ENCODE measurements around the gene ONECUT1. TPM values are rescaled to one million over a fixed set of nuclear protein-coding genes. Genes with fewer than 3 reads are reported as not detected.

The ONECUT1 gene
- total and polyA plus RNA-seq, 2 of the 8 experiments (the other 6 are each of a cell fraction or from before 2014, with no cell fraction given) = 0.65 to 6.4 TPM

GRCh38 chr15:52749258-52749657, 40.9 kb downstream of the ONECUT1 start:
- H3K27me3 ChIP-seq (replicated peaks in 1 of 4; ENCODE audit: control insufficient read depth in 3 of 4, extremely low read depth in 1 of 4, insufficient read depth in 3 of 4, low read length in 3 of 4) = no peaks in the 10 kb centered on the region
- peak overlapping the region; percentile 76; the same call in 1 of the 2 replicates for H2BK5ac ChIP-seq (ENCODE audit: low read depth, low read length)
- H2BK15ac ChIP-seq (ENCODE audit: low read length) = no peak overlapping the region
- no peak overlapping the region for H3K4me2 ChIP-seq (ENCODE audit: insufficient read depth in 1 of 2, low read depth in 2 of 2, low read length in 2 of 2)
- no peak overlapping the region for H3K56ac ChIP-seq (replicated peaks; ENCODE audit: insufficient read length, low read depth, low read length)
- peaks cover 10 to 34% (median 27%) of the 10 kb centered on the region in 4 experiments; a peak in 5 of 7 replicates for H3K4me1 ChIP-seq (replicated peaks in 1 of 4; ENCODE audit: control insufficient read depth in 3 of 4, insufficient read depth in 4 of 4, low read length in 3 of 4)
- H3K18ac ChIP-seq (ENCODE audit: extremely low read depth, low read length) = no peak overlapping the region
- H3K9me3 ChIP-seq (ENCODE audit: insufficient read depth in 2 of 2, low read depth in 1 of 2, low read length in 1 of 2) = 0 out of 4 replicates have a peak, but pooled peaks cover 0 to 3% of the 10 kb centered on the region in 2 experiments
- H4K8ac ChIP-seq (ENCODE audit: extremely low read depth, insufficient read depth, low read length) = no peak overlapping the region
- H3K79me1 ChIP-seq (ENCODE audit: low read depth, low read length) = no peaks in the 10 kb centered on the region
- no peak overlapping the region for H2AFZ ChIP-seq (ENCODE audit: low read length)
- no peak overlapping the region for H4K91ac ChIP-seq (replicated peaks; ENCODE audit: insufficient read length, low read length)
- H3K9ac ChIP-seq (replicated peaks in 1 of 4; ENCODE audit: extremely low read depth in 1 of 4, low read depth in 3 of 4, low read length in 3 of 4) = no peak overlapping the region
- ChIA-PET POLR2A (ENCODE audit: partially characterized antibody) (interaction anchor here (0.7 to 1.3 kb wide), 3 partner anchors 18 to 56 kb away, joined by 3 to 4 read pairs (median 4); no protein-coding TSS in a partner anchor), CTCF (ENCODE audit: partially characterized antibody) (interaction anchor here (0.5 to 1.1 kb wide), 2 partner anchors 16 to 583 kb away, joined by 3 to 5 read pairs; no protein-coding TSS in a partner anchor)
- peak overlapping the region; percentile 77 for H2BK20ac ChIP-seq (ENCODE audit: low read length)
- no peak overlapping the region for H3K4me3 ChIP-seq (ENCODE audit: extremely low read depth in 1 of 4, insufficient read depth in 2 of 4, low read depth in 3 of 4, low read length in 4 of 4)
- H2BK12ac ChIP-seq (ENCODE audit: low read depth, low read length) = no peak overlapping the region
- 58% methylated on average over 4 of the region's 4 CpGs; no CpG with 5 or more reads in 1 of the 2 experiments for WGBS, 2 experiments (ENCODE audit: extremely low coverage in 1 of 2, insufficient coverage in 1 of 2, insufficient read length in 1 of 2, insufficient replicate concordance in 2 of 2, low coverage in 1 of 2, low lambda C conversion rate in 2 of 2, missing lambda C conversion rate in 1 of 2)
- H3K79me2 ChIP-seq (ENCODE audit: control insufficient read depth in 1 of 2, insufficient read depth in 2 of 2, low read length in 2 of 2) = no peaks in the 10 kb centered on the region
- DNase-seq (ENCODE audit: low read depth in 1 of 2, low spot score in 2 of 2) (peak in 1 of 2 experiments; percentile 26), FAIRE-seq (no peak)
- no peak overlapping the region for H3K23ac ChIP-seq (ENCODE audit: insufficient read length)
- H3K4ac ChIP-seq (replicated peaks; ENCODE audit: insufficient read length, low read depth, low read length) = peak overlapping the region; percentile 21
- H4K20me1 ChIP-seq (replicated peaks in 1 of 2; ENCODE audit: control insufficient read depth in 1 of 2, insufficient read depth in 2 of 2, low read length in 2 of 2) = no peaks in the 10 kb centered on the region
- no peak overlapping the region for H3K14ac ChIP-seq (ENCODE audit: insufficient read length)
- H2BK120ac ChIP-seq (replicated peaks; ENCODE audit: low read depth, low read length) = peak overlapping the region; percentile 80
- H3K23me2 ChIP-seq (ENCODE audit: low read depth, low read length) = no peaks in the 10 kb centered on the region
- H4K5ac ChIP-seq (ENCODE audit: insufficient read length, low read depth, low read length) = no peak overlapping the region
- H2AK5ac ChIP-seq (ENCODE audit: low read depth, low read length) = no peak overlapping the region
- no peaks in the 10 kb centered on the region for H3K36me3 ChIP-seq (ENCODE audit: control insufficient read depth in 2 of 4, insufficient read depth in 4 of 4, low read length in 3 of 4)
- no peak overlapping the region for H3K27ac ChIP-seq (ENCODE audit: low read depth, low read length)
- no peak for TF ChIP-seq ATF2 (IDR thresholded peaks at IDR 0.05; ENCODE audit: low read length)
- no peak for TF ChIP-seq ATF3 (IDR thresholded peaks at IDR 0.05; ENCODE audit: insufficient read depth, low read depth, low read length)
- no peak for TF ChIP-seq RNF2 (IDR thresholded peaks at IDR 0.05; ENCODE audit: borderline replicate concordance, low read depth, low read length, missing control alignments, poor library complexity, severe bottlenecking)
- TF ChIP-seq EZH2 (IDR thresholded peaks at IDR 0.05; ENCODE audit: low read depth, low read length, severe bottlenecking) = no peak
- TF ChIP-seq CBX8 (IDR thresholded peaks at IDR 0.05; ENCODE audit: borderline replicate concordance, low read depth, low read length) = no peak
- no peak for TF ChIP-seq HDAC6 (IDR thresholded peaks at IDR 0.05; ENCODE audit: low read depth, low read length)
- no peak for TF ChIP-seq SUZ12 (IDR thresholded peaks at IDR 0.05; ENCODE audit: low read length)
- TF ChIP-seq NANOG (IDR thresholded peaks at IDR 0.05; ENCODE audit: insufficient read depth, low read depth, low read length, poor library complexity, severe bottlenecking) = no peak
- TF ChIP-seq POLR2A (IDR thresholded peaks at IDR 0.05; ENCODE audit: control extremely low read depth in 1 of 2, low read depth in 2 of 2, low read length in 2 of 2) = no peak
- no peak for TF ChIP-seq FOSL1 (IDR thresholded peaks at IDR 0.05; ENCODE audit: insufficient read depth, low read depth, low read length)
